GM21360 (cell line): ENCODE results near the gene ELFN2.

Experiments
- ATAC-seq: cut with Tn5 transposase; IDR thresholded peaks from one replicate; pipeline ENCODE4 v1.9.1; 2021; ENCODE audit warnings: mild to moderate bottlenecking, moderate library complexity; ENCODE audit not compliant: unreplicated experiment

ELFN2 gene

GRCh38 chr22:37387793-37388192 is 39.5 kb downstream of the ELFN2 start:
- ATAC-seq, result no peak

GRCh38 chr22:37386441-37386840 is 40.8 kb downstream of the ELFN2 start:
- no peak for ATAC-seq

GRCh38 chr22:37384691-37385090 is 42.6 kb downstream of the ELFN2 start:
- no peak for ATAC-seq

GRCh38 chr22:37383341-37383740 is 43.9 kb downstream of the ELFN2 start:
- no peak for ATAC-seq

- no peak for ATAC-seq
These were observed 45.8 kb downstream of the ELFN2 start for GRCh38 chr22:37381489-37381888.

- no peak for ATAC-seq
These were observed 47.6 kb downstream of the ELFN2 start for GRCh38 chr22:37379722-37380121.

GRCh38 chr22:37379085-37379484 is 48.2 kb downstream of the ELFN2 start:
- ATAC-seq, result no peak

- no peak for ATAC-seq
These were observed 48.6 kb downstream of the ELFN2 start for GRCh38 chr22:37378642-37379058.

- no peak for ATAC-seq
These were observed 49.4 kb downstream of the ELFN2 start for GRCh38 chr22:37377927-37378326.

- no peak for ATAC-seq
These were observed 50.1 kb downstream of the ELFN2 start for GRCh38 chr22:37377138-37377537.

GRCh38 chr22:37376643-37377042 is 50.6 kb downstream of the ELFN2 start:
- ATAC-seq, result no peak

- no peak for ATAC-seq
These were observed 51.5 kb downstream of the ELFN2 start for GRCh38 chr22:37375801-37376200.

GRCh38 chr22:37374571-37374970 is 52.7 kb downstream of the ELFN2 start:
- no peak for ATAC-seq

- ATAC-seq, result no peak
These were observed 53.8 kb downstream of the ELFN2 start for GRCh38 chr22:37373451-37373850.

GRCh38 chr22:37371911-37372310 is 55.4 kb downstream of the ELFN2 start:
- ATAC-seq, result no peak

- no peak for ATAC-seq
These were observed 55.8 kb downstream of the ELFN2 start for GRCh38 chr22:37371491-37371890.

- ATAC-seq, result no peak
These were observed 56.8 kb downstream of the ELFN2 start for GRCh38 chr22:37370306-37370979.

- no peak for ATAC-seq
These were observed 57.8 kb downstream of the ELFN2 start for GRCh38 chr22:37369483-37369882.

- ATAC-seq, result no peak
These were observed 59.2 kb downstream of the ELFN2 start for GRCh38 chr22:37368058-37368457.

- no peak for ATAC-seq
These were observed 60.7 kb downstream of the ELFN2 start for GRCh38 chr22:37366601-37367000.

GRCh38 chr22:37365950-37366349 is 61.3 kb downstream of the ELFN2 start:
- ATAC-seq, result no peak

- ATAC-seq, result no peak
These were observed 63.9 kb downstream of the ELFN2 start for GRCh38 chr22:37363261-37363992.

GRCh38 chr22:37362621-37363020 is 64.7 kb downstream of the ELFN2 start:
- no peak for ATAC-seq
